Subcutaneous adipose tissue (tissue), 4 donors: ENCODE measurements around the gene ABCC4. TPM values are rescaled to one million over a fixed set of nuclear protein-coding genes. Genes with fewer than 3 reads are reported as not detected.

Experiments
- total RNA-seq, 4 donors: library from RNA; depleted of rRNA; stranded (reverse); fragments of >200 nt; gene quantifications; one replicate each; pipeline ENCODE4 v1.1.0, GENCODE V29; 2016
- TF ChIP-seq, protein P1 (sequence below): fragments of 450-650 bp; IDR thresholded peaks from one replicate; pipeline ENCODE4 v1.5.1; 2016; ENCODE audit warnings: low read depth, mild to moderate bottlenecking, control low read depth, antibody characterized with exemption, moderate library complexity

Gene ABCC4
- total RNA-seq, 4 donors from 2014 or later: 4.1 to 7.7 (median 5.1) TPM

DNA sequence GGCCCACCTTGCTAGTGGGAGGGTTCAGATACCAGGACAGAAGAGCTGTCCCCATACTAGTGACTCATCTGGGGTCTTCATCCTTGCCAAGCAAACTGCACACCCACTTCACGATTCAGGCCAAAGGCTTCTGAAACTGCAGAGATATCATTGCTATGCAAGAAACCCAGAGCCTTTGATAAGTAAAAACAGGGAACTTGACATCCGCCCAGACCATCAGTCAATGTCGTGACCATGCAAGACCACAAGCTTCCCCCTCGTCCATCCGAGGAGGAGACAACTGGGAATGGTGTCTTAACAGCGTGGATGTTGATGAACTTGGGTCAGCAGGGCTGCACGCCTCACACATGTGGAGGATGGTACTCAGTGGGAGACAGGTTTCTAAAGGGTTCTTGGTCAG, 58.0 kb downstream of the ABCC4 start:
- TF ChIP-seq, protein P1, sequence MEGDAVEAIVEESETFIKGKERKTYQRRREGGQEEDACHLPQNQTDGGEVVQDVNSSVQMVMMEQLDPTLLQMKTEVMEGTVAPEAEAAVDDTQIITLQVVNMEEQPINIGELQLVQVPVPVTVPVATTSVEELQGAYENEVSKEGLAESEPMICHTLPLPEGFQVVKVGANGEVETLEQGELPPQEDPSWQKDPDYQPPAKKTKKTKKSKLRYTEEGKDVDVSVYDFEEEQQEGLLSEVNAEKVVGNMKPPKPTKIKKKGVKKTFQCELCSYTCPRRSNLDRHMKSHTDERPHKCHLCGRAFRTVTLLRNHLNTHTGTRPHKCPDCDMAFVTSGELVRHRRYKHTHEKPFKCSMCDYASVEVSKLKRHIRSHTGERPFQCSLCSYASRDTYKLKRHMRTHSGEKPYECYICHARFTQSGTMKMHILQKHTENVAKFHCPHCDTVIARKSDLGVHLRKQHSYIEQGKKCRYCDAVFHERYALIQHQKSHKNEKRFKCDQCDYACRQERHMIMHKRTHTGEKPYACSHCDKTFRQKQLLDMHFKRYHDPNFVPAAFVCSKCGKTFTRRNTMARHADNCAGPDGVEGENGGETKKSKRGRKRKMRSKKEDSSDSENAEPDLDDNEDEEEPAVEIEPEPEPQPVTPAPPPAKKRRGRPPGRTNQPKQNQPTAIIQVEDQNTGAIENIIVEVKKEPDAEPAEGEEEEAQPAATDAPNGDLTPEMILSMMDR: no peak

DNA sequence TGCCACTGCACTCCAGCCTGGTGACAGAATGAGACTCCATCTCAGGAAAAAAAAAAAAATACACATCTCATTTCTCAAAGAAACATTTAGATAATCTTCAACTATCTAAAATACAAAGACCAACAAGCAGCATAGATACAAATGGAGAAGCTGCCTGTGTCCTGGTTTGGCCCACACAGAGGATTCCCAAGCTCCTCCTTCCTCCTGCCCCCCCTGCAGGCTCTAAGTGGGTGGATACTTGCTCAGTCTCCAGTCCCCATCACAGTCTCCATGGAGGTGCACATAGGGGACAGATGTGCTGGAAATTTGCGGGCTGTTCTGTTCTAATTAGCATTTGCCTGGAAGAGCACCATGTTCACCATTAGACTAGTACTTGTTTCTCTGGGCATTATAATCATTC, 59.9 kb downstream of the ABCC4 start:
- TF ChIP-seq, protein P1: no peak

DNA sequence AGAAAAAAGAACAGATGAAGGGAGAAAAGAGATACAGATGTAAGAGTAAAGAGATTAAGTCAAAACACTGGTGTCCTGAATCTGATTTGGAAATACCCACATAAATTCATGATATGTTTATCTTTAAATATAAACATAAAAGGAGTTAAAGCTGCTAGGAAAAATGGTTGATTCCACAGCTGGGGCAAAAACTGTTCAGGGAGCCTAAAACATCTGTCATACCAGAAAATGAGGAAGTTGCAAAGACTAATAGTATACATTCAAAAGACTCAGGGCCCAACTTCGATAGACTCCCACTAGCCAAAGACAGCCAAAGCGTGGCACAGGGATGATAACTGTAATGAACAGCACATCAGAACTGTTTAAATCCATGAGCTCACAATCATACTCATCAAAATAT, 62.0 kb downstream of the ABCC4 start:
- TF ChIP-seq, protein P1: no peak

DNA sequence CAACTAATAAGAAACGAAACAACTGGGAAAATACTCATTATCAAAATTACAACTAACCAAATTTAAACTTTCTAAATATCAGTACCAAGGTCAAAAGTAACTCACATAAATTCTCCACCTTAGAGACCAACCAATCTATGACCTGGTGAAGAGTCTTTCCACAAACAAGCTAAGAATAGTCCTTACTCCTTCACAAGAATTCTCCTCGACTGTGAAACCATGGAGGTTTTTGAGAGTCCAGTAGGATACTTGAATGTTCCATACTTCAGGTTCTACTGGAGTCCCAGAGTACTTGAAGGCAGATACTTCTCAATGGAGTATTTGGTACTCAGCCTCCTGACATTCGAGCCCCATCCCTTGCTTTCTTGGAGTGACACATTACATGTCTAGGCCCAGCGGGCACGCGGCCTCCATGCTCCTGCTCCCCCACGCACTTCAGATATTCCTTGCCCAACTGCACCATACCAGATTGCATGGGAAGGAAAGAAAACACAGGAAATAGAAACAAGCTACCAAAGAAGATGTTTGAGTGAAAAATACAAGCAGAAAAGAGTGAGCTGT, 63.9 kb downstream of the ABCC4 start:
- TF ChIP-seq, protein P1: no peak

DNA sequence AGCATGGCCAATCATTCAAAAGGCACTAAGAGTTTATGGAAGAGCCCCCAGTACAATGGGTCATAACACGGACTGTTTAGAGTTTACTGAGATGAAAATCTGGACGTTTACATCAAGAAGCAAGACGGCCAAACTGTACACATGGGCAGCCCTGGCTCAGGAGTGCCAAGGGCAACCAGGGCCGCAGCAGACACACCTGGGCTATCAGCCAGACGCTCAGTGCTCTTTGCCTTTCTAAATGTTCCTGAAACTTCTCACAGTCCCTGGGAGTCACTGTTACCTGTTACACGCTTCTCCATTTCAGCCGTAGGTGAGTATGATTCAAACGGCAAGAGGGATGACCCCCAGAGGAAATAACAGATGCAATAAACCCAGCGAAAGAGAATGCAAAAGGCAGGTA, 64.5 kb downstream of the ABCC4 start:
- TF ChIP-seq, protein P1: no peak

DNA sequence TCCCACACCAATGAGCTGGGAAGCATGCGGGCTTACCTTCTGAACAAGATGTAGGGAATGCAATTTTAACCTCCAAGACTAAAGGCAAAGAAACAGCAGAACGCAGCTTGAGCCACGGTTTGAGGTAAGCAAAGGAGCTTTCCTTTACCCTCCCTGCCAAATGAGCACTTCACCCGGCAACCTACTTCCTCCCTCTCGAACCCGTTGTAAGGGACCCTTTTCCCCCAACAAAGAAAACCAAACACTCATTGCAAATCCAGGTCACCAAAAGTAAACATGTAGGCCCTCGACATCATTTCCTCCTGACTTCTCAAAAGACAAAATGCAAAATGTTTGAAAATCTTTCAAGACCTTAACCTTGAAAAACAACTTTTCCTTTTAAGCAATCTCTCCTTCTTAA, 65.3 kb downstream of the ABCC4 start:
- TF ChIP-seq, protein P1: no peak

DNA sequence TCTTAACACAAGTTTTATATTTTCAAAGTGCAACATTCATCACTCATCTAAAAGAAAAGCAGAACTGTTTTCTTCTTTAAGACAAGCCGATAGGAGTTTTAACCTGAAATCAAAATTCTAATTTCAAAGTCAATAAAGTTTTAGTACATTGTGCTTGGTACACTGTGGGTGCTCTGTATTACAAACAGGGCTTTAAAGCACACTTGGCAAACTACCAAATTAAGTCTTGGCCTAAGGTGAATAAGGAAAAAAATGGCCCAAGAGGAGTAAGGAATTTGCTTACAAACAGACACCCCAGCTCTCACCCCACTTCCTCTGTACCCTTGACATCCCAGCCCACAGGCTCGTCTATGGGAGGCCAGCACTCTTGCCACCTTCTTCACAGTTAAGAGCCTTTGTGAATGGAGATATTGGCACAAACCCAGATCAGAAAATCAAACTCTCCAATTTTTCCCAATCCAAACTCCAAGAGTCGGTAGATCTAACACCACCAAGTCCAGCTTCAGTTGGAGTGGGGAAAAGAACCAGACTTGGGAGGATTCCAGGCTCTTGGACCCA, 66.0 kb downstream of the ABCC4 start:
- TF ChIP-seq, protein P1: no peak
